DOHH2 (cell line): ENCODE measurements around the gene STEAP3.

Experiments
- CTCF ChIP-seq: fragments of 200-600 bp; sonication (generic); IDR thresholded peaks from one replicate; pipeline ENCODE4 v1.5.1; 2014; ENCODE audit warnings: antibody characterized with exemption, mild to moderate bottlenecking, low read depth, low read length; ENCODE audit not compliant: poor library complexity, severe bottlenecking
- EZH2phosphoT487 ChIP-seq: fragments of 200-600 bp; sonication (generic); IDR thresholded peaks from 2 replicates; pipeline ENCODE4 v1.6.1; 2017; ENCODE audit warnings: borderline replicate concordance, mild to moderate bottlenecking, antibody characterized with exemption, low read length, moderate library complexity, mixed read lengths

GRCh38 chr2:119174216-119174992, 49.2 kb upstream of the STEAP3 start:
- peak; percentile 98 for TF ChIP-seq CTCF
- no peak for TF ChIP-seq EZH2phosphoT487
